Activated CD8-positive, alpha-beta memory T cell treated with anti-CD3 and anti-CD28 coated beads for 48 hours (primary cell): ENCODE measurements around the gene SPOP.

Source experiments
- DNase-seq, 3 experiments: peaks; one replicate each; pipeline ENCODE4 v3.0.0-alpha.2; 2020; ENCODE audit warnings: low read depth in 2 of 3, low spot score in 2 of 3

The SPOP gene

GRCh38 chr17:49618028-49618611 lies 59.8 kb downstream of the SPOP start:
- no peak for DNase-seq

DNA sequence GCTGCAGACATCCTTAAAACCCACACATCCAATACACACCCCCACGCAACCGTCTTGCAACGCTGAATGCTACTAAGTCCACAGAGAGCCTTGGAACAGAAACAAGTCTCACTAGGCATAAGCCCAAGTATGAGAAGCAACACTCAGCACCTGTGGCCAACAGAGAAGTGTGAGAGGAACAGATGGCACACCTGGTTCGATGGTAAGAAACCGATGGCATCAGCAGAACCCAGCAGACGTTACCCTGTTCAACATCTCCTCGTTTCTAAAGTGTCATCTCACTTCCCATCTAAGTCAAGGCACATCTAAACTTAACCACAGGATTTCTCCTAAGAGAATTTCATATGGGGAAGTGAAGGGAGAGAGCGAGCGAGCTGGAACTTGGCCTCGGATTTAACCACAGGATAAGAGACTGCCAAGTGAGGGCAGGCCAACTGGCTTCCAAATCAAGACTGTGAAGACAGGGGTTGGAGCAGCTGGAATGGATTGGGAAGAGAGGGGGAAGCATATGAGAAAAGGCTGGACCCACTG lies 61.2 kb downstream of the SPOP start:
- DNase-seq = no peak

- no peak for DNase-seq
These were observed 61.8 kb downstream of the SPOP start for GRCh38 chr17:49616086-49616485.

- no peak for DNase-seq
These were observed 64.6 kb downstream of the SPOP start for GRCh38 chr17:49613182-49613800.

GRCh38 chr17:49612726-49613125 lies 65.2 kb downstream of the SPOP start:
- no peak for DNase-seq

DNA sequence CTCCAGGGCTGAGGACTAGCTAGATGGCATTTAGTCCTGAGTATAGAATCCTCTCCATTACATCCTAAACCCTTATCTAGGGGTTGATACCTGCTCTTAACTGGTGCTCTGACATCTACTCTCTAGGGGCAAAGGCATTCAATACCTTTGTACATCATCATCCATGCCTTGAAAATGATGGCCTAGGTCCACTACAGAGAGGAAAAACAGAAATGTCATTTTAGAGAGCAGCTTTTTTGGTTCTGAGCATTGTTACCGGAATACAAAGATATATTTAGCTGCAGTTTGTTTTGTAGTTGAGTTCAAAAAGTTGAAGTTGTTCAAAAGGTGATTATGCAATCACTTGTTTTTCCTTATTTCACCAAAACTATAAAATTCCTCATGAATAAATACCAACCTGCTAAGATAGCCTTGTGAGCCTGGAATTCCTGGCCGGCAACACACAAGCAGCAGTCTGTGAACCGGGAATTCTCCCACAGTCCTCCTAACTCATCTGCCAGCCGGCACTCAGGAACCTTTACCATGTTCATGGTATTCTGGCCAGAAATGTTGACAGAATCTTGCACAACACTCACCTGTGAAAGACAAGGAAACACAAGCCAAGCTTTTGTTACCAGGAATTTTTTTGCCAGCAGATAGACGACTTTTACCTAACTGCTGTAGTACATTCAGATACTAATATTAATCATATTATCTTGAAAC lies 66.9 kb downstream of the SPOP start:
- no peak for DNase-seq

DNA sequence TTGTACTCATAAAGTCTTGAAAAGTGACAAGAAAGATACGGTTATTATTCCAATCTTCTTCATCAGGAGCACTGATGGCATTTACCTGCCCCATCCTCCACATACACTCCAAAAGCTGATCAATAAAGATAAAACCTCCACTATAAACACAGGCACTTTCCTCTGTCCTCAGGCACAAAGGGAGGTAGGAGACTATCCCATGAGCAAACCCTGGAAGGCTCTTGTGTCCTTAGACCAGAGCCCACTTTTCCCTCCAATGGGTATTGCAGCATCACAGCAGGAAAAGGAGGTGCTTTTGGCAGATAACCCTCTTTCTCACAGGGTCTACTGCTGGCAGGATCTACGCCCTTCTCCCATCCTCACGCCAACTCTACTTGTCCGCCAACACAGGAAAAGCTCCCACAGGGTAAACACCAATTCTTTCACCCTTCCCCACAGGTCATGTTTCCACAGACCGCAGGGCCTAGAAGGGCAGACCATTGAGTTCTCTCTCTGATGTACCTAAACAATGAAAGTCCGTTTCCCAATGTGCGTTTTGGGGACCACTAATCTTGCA lies 73.5 kb downstream of the SPOP start:
- no peak for DNase-seq

DNA sequence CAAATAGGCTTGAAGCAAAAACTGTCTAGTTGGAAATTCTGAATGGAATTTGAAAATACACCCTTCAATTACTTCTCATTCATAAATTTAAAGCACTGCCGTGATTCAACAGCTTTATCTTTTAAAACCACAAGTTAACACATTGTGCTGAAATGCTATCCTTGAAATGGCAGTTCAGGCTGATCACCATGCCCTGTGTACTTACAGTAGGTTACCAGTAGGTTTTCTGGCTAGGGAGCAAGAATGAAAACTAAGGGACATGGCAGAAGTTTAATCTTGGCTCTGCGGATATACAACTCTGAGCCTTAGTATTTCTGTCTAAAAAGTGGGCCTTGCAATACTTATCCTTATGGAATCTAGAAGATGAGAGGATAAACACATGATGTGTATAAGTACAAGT lies 74.2 kb downstream of the SPOP start:
- no peak for DNase-seq

- no peak for DNase-seq
These were observed 74.7 kb downstream of the SPOP start for GRCh38 chr17:49603238-49603637.

DNA sequence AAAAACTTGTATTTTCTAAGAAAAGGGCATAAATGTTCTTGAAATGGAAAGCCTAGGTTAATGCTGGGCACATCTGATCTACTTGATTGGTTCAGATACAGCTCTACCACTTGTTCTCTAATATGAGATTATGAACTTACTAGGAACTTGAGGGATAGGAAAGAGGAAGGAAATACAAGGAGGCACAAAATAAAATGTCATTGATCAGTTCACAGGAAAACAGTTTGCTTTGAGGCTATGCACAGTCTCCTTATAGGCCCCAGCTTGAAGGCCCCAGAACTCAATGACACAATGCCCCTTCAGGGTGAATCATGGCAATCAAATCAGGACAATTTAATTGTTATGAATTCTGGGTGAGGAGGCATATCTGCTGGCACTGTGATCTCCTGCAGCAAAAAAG lies 75.1 kb downstream of the SPOP start:
- no peak for DNase-seq

DNA sequence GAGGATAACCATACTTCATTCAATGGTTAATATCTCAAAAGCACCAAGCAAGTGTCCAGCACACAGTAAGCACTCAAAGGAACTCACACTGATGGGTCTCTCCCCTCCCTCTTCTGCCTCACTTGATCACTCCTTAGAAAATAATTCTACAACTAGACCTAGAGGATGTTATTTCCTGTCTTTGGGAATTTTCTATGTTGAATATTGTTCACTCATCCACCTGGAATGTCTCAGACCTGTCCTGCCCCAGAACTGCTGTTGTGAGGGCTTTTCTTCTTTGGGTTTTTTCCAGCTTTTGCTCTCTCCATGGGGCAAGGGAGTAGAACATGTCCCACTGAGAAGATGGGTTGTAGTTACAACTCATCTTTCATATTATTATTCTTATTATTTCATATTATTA lies 76.9 kb downstream of the SPOP start:
- no peak for DNase-seq

- DNase-seq = no peak
These were observed 79.0 kb downstream of the SPOP start for GRCh38 chr17:49598918-49599317.

DNA sequence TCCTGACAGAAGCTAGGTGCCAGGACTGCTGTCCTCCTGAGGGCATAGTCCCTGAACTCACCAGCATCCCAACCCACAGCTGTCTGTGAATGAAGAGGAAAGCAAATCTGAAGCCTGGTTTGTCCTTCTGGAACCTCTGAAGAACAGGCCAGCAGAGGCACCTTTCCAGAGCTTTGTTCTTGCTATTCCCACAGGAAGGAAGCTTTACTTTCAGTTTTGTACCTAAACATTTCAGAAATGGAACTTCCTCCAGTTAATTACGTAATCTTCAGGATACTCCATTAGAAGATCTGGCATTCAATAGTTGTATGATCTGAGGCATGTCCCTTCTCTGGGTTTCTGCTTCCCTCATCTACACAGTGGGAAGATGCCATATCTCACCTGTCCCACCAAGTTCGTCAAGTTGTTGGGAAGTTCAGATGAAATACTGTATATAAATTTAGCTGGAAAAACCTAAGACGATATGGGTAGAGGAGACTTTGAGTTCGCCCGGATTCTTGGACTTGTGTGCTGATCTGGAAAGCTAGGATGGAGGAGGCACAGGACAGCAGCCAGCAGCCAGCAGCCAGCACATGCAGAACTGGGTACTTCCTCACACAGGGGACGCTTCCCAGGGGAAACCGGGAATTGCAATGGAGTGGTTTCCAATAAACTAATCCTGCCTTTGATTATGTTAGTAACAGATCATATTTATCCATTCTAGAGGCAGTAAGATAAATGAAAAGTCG lies 79.8 kb downstream of the SPOP start:
- DNase-seq = no peak

GRCh38 chr17:49597436-49597835 lies 80.5 kb downstream of the SPOP start:
- DNase-seq = no peak

DNA sequence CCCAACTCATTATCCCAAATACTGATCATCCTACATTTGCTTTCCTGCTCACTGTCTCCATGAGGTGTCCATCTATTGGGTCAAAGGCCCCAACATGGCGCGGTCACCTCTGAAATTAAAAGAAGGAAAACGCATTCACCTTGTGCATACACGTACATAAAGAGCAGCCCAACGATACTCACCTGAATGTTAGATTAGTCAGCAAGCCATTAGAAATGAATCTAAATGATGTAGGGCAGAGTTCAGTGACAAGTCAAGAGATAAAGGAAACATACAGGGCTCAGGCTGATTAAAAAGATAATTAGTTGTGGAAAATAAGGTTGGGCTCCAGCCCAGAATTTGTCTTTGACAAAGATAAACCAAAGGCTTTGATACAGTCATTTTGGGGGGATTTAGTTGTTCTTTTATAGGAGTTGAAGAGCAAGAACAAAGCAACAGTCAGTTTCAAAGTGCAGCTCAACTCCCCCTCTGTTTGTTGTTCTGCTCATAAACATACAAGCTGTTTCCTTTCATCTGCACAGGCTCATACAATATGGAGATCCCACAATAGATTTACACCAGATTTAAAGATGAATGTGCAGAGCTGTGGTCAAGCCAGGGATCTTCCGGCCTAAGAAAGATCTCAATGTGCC lies 81.2 kb downstream of the SPOP start:
- no peak for DNase-seq

DNA sequence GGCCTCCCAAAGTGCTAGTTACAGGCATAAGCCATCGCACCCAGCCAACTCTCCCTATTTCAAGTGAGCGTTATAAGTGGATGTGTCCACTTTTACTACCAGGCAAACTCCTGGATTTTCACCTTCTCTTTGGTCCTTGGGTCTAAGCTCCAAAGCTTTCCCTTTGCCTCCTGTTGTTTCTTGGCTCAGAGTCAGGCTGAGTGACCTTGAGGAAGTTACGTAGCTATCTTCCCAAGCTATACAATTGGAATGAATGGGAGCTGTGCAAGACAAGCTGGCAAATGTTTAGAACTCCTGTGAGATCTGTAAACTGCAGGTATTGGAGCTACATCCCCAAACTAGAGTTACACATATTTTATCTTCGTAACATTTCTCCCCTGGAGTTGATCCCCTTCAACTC lies 81.9 kb downstream of the SPOP start:
- no peak for DNase-seq

- DNase-seq = no peak
These were observed 82.6 kb downstream of the SPOP start for GRCh38 chr17:49595328-49595727.

DNA sequence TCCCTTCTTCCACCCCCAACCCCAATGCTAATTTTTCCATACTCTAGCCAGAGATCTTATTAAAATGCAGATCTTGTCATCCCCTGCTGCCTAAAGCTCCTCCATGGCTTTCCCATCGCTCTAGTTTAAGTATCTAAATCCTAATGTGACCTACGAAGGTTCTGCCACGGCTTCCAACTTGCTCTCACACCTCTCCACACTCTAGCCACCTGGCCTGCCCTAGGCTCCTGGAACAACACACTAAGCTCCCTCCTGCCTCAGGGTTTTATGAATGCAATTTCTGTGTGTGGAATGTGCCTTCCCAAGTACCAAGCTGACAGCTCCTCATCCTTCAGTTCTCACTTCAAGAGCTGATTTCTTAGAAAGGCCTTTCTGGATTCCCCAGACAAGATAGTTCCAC lies 85.6 kb downstream of the SPOP start:
- DNase-seq = no peak

GRCh38 chr17:49590874-49591273 lies 87.0 kb downstream of the SPOP start:
- no peak for DNase-seq

DNA sequence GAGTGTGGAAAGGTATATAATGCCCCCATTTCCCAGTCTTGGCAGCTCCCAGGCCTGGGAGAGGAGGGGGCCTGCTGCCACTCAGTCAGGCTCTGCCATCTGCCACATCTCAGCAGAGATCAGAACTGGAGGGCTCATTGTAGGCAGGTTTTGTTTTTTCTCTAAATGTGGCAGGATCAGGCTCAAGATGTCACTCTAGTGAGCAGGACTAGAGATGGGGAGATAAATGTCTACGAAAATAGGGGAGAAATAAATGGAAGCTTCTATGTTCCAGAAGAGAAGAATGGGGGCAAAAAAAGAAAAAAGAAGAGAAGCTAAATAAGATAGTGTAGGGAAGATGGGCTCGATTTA lies 88.3 kb downstream of the SPOP start:
- DNase-seq = no peak
